Omental fat pad (tissue), 4 donors: Measurements from ENCODE around the gene PARP3. TPM values are rescaled to one million over a fixed set of nuclear protein-coding genes. Genes with fewer than 3 reads are reported as not detected.

Experiments
- ATAC-seq: fragments of 150-250 bp; one replicate; pipeline ENCODE4 v1.9.1; 2016; ENCODE audit warnings: mild to moderate bottlenecking, moderate library complexity; ENCODE audit not compliant: low FRiP score
- DNase-seq: peaks from one replicate; pipeline ENCODE4 v3.0.0-alpha.2; 2019; ENCODE audit warnings: low spot score
- CTCF ChIP-seq, 3 donors: fragments of 450-650 bp; IDR thresholded peaks; one replicate each; pipeline ENCODE4 v1.5.1; 2016 to 2017; ENCODE audit warnings: antibody characterized with exemption in 3 of 3, mild to moderate bottlenecking in 3 of 3, moderate library complexity in 2 of 3
- small RNA-seq: library from RNA; depleted of rRNA; stranded (forward); fragments of <200 nt; gene quantifications from one replicate; pipeline ENCODE3, GENCODE V24; 2016
- total RNA-seq, 4 donors: library from RNA; depleted of rRNA; stranded (reverse); fragments of >200 nt; gene quantifications; one replicate each; pipeline ENCODE4 v1.1.0, GENCODE V29; 2016

The PARP3 gene
- total RNA-seq, 4 donors from 2014 or later = 19.2 to 23.9 (median 22.8) TPM

- DNase-seq (no peak), ATAC-seq (no peak)
- no peak for TF ChIP-seq CTCF (IDR thresholded peaks at IDR 0.05)
These were observed 55.9 kb downstream of the PARP3 start for GRCh38 chr3:51997935-51998596.

Small RNAs within 50 kb of the gene (small RNA-seq; reads per million reads assigned to genes)
- not detected for gene AC115284.1

Other genes with a start within 250 kb of the PARP3 start
- under 1 TPM in 3 of 4 donors, not detected in 1; 0.06 to 0.48 (median 0.19) TPM for gene GRM2, start 235.3 kb upstream of the PARP3 start, total RNA-seq
- gene IQCF6, start 163.1 kb upstream of the PARP3 start, total RNA-seq = not detected
- not detected for gene IQCF2, start 80.7 kb upstream of the PARP3 start, total RNA-seq
- not detected for gene IQCF5, start 66.8 kb upstream of the PARP3 start, total RNA-seq
- not detected for gene IQCF1, start 39.0 kb upstream of the PARP3 start, total RNA-seq
- 10 to 100 TPM; 19.2 to 55.8 (median 21.3) TPM for gene RRP9, start 459 bp upstream of the PARP3 start, total RNA-seq
- gene GPR62, start 13.0 kb downstream of the PARP3 start, total RNA-seq = under 1 TPM in 3 of 4 donors, not detected in 1; 0.19 to 0.37 (median 0.24) TPM
- gene PCBP4, start 25.1 kb downstream of the PARP3 start, total RNA-seq = 10 to 100 TPM; 21.4 to 84.0 (median 23.4) TPM
- 10 to 100 TPM; 57.3 to 87.1 (median 80.9) TPM for gene ABHD14B, start 31.7 kb downstream of the PARP3 start, total RNA-seq
- 10 to 100 TPM; 19.0 to 53.4 (median 24.5) TPM for gene ABHD14A, start 32.7 kb downstream of the PARP3 start, total RNA-seq
- gene ACY1, start 41.2 kb downstream of the PARP3 start, total RNA-seq = 10 to 100 TPM; 34.0 to 57.7 (median 52.1) TPM
- gene RPL29, start 53.5 kb downstream of the PARP3 start, total RNA-seq = 1,000 to 10,000 TPM; 1,723 to 2,189 (median 1,972) TPM
- gene DUSP7, start 114.2 kb downstream of the PARP3 start, total RNA-seq = 10 to 100 TPM in 3 of 4 donors, 1 to 10 TPM in 1; 5.5 to 22.2 (median 16.8) TPM
- gene POC1A, start 212.1 kb downstream of the PARP3 start, total RNA-seq = 1 to 10 TPM in 3 of 4 donors, under 1 TPM in 1; 0.65 to 2.0 (median 1.2) TPM